Progenitor cell of endocrine pancreas (in vitro differentiated cells): Measurements from ENCODE around the gene NCOA1. TPM values are rescaled to one million over a fixed set of nuclear protein-coding genes. Genes with fewer than 3 reads are reported as not detected.

Source experiments
- DNase-seq: peaks from one replicate; pipeline ENCODE4 v3.0.0; 2021; ENCODE audit warnings: low spot score; ENCODE audit not compliant: unreplicated experiment
- H3K27ac Mint-ChIP-seq: 2 replicates; pipeline ENCODE4 v1.8.0; 2021; ENCODE audit warnings: mild to moderate bottlenecking, moderate library complexity, mixed read lengths
- H3K27me3 Mint-ChIP-seq: 2 replicates; pipeline ENCODE4 v1.8.0; 2021; ENCODE audit warnings: mixed read lengths
- H3K36me3 Mint-ChIP-seq: 2 replicates; pipeline ENCODE4 v1.8.0; 2022; ENCODE audit warnings: mixed read lengths; ENCODE audit not compliant: insufficient read depth
- H3K4me1 Mint-ChIP-seq: 2 replicates; pipeline ENCODE4 v1.8.0; 2021; ENCODE audit warnings: low read depth, mixed read lengths
- H3K4me3 Mint-ChIP-seq: 2 replicates; pipeline ENCODE4 v1.8.0; 2021; ENCODE audit warnings: low read depth, mild to moderate bottlenecking, moderate library complexity, mixed read lengths
- H3K9me3 Mint-ChIP-seq: 2 replicates; pipeline ENCODE4 v1.8.0; 2021; ENCODE audit warnings: low read depth, mixed read lengths
- total RNA-seq: library from RNA; stranded (reverse); gene quantifications from 2 replicates; pipeline ENCODE4 v1.2.1, GENCODE V29; 2021
- TF ChIP-seq, protein P1 (sequence below): fragments of 200-600 bp; sonication (generic); IDR thresholded peaks from one replicate; pipeline ENCODE4 v1.5.0; 2021; ENCODE audit warnings: antibody characterized with exemption, mild to moderate bottlenecking; ENCODE audit not compliant: unreplicated experiment

The NCOA1 gene
- total RNA-seq, 1 donor from 2014 or later = 32.3 TPM

DNA sequence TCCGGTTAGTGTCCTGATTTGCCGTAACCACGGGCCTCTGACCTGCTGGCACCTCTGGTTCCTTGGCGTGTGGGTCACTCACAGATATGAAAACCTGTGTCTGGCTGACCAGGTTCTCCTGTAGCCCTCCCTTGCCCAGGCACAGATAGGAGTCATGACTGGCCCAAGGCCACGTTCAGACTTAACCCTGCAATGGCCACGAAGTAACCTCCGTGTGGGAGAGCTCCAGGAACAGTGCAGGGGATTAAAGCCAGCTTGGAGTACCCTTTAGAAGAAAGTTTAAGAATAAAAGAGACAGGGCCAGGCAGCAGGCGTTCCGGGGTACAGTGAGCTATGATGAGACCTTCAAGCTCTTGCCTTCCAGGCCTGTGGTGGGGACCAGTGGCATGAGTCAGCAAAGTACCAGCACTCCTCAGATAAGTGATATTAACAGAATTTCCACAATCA, 327.7 kb downstream of the NCOA1 start:
- TF ChIP-seq, protein P1, sequence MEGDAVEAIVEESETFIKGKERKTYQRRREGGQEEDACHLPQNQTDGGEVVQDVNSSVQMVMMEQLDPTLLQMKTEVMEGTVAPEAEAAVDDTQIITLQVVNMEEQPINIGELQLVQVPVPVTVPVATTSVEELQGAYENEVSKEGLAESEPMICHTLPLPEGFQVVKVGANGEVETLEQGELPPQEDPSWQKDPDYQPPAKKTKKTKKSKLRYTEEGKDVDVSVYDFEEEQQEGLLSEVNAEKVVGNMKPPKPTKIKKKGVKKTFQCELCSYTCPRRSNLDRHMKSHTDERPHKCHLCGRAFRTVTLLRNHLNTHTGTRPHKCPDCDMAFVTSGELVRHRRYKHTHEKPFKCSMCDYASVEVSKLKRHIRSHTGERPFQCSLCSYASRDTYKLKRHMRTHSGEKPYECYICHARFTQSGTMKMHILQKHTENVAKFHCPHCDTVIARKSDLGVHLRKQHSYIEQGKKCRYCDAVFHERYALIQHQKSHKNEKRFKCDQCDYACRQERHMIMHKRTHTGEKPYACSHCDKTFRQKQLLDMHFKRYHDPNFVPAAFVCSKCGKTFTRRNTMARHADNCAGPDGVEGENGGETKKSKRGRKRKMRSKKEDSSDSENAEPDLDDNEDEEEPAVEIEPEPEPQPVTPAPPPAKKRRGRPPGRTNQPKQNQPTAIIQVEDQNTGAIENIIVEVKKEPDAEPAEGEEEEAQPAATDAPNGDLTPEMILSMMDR = no peak
- no peak for DNase-seq
- Mint-ChIP-seq H3K36me3 (peaks cover 8% of the 10 kb centered on the region), H3K27me3 (no peaks in the 10 kb centered on the region), H3K9me3 (no peaks in the 10 kb centered on the region), H3K27ac (no peak overlapping the region), H3K4me3 (no peak overlapping the region), H3K4me1 (peaks cover 18% of the 10 kb centered on the region)

DNA sequence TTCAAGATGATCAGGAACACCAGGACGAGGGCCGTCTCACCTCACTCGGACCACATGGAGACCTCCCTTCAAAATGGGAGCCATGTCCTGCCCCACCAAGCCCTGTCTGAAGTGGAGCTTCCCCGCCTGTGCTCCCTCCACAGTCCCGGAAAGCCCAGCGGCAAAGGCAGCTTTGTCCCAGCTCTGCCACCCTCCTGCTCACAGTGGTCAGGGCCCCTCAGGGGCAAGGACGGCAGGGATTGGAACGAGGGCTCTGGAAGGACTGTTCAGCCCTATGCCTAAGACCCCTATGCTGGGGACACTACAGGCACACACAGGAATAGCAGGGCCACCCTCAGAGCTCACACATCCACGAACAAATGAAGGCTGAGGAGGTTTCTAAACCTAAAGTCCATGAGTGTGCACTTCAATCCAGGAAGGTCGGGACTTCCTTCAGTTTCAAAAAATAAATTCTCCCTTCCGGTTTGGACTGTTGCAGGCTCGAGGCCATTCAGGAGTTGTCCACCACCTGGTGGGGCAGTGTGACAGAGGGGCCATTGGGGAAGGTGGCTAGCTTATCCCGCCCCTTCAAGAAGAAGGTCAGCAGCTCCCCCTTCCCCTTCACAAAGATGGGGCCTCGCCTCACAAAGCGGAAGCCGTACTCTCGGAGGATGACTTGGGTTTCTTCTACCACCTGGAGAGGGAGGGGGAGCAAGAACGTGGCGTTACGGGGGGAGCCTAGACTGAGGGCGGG, 328.6 kb downstream of the NCOA1 start:
- H3K27me3 Mint-ChIP-seq = no peaks in the 10 kb centered on the region
- no peak overlapping the region for H3K4me3 Mint-ChIP-seq
- H3K27ac Mint-ChIP-seq = no peak overlapping the region
- H3K9me3 Mint-ChIP-seq = no peaks in the 10 kb centered on the region
- H3K4me1 Mint-ChIP-seq = peaks cover 13% of the 10 kb centered on the region
- H3K36me3 Mint-ChIP-seq = peaks cover 10% of the 10 kb centered on the region
- TF ChIP-seq, protein P1 = no peak
- no peak for DNase-seq

DNA sequence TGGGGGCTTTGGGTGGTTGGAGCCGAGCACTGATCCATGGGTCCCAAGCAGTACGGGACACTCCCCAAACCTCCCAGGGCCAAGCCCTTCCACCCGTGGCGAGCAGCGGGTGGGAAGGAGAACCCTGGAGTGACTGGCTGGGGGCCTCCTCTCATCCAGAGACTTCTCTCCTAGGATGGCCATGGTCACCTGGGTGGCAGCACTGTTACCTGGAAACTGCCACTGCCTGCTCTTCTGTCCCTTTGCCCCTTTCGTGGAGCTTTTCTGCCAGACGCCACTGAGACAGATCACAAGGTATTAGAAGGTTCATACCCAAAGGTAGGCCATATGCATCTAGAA, 329.1 kb downstream of the NCOA1 start:
- Mint-ChIP-seq H3K4me1 (peaks cover 13% of the 10 kb centered on the region), H3K27me3 (no peaks in the 10 kb centered on the region), H3K27ac (no peak overlapping the region), H3K4me3 (no peak overlapping the region), H3K9me3 (no peaks in the 10 kb centered on the region), H3K36me3 (peaks cover 10% of the 10 kb centered on the region)
- TF ChIP-seq, protein P1 = no peak
- no peak for DNase-seq

Other genes with a start within 250 kb of the NCOA1 start
- 25.5 and 26.7 TPM in 2 replicates for gene ITSN2, start 130.7 kb upstream of the NCOA1 start, total RNA-seq